Neural progenitor cell (in vitro differentiated cells): ENCODE data around the gene IFIT1B. TPM values are rescaled to one million over a fixed set of nuclear protein-coding genes. Genes with fewer than 3 reads are reported as not detected.
A peak's percentile ranks its signal among the peaks of the same experiment; 100 is the strongest.
"Not testable (repeated sequence)": the region's sequence is repeated elsewhere in the genome, so short reads cannot be mapped to it uniquely, and the experiment has no call there.

Source experiments
- DNase-seq: peaks from one replicate; pipeline ENCODE4 v3.0.0-alpha.2; 2016; ENCODE audit warnings: low spot score
- H2AFZ ChIP-seq: fragments of 200-600 bp; sonication (generic); replicated peaks from 2 replicates; pipeline ENCODE4 v1.6.1; 2016; ENCODE audit warnings: antibody characterized with exemption
- H3F3A ChIP-seq: fragments of 200-600 bp; sonication (generic); 2 replicates; pipeline ENCODE4 v1.6.1; 2016; ENCODE audit warnings: antibody characterized with exemption, low read depth
- H3K27ac ChIP-seq: fragments of 200-600 bp; sonication (generic); 2 replicates; pipeline ENCODE4 v1.5.1; 2016; ENCODE audit warnings: mild to moderate bottlenecking
- H3K27me3 ChIP-seq: fragments of 200-600 bp; sonication (generic); 2 replicates; pipeline ENCODE4 v1.6.1; 2016; ENCODE audit warnings: mild to moderate bottlenecking, moderate library complexity
- H3K36me3 ChIP-seq: fragments of 200-600 bp; sonication (generic); 2 replicates; pipeline ENCODE4 v1.5.1; 2016
- H3K4me1 ChIP-seq: fragments of 200-600 bp; sonication (generic); 2 replicates; pipeline ENCODE4 v1.6.1; 2016; ENCODE audit warnings: mixed run types
- H3K4me2 ChIP-seq: fragments of 200-600 bp; sonication (generic); 2 replicates; pipeline ENCODE4 v1.6.1; 2016
- H3K4me3 ChIP-seq: fragments of 200-600 bp; sonication (generic); 2 replicates; pipeline ENCODE4 v1.5.1; 2016
- H3K79me2 ChIP-seq: fragments of 200-600 bp; sonication (generic); 2 replicates; pipeline ENCODE4 v1.6.1; 2016; ENCODE audit warnings: low read depth
- H3K9ac ChIP-seq: fragments of 200-600 bp; sonication (generic); 2 replicates; pipeline ENCODE4 v1.6.1; 2016
- H3K9me3 ChIP-seq: fragments of 200-600 bp; sonication (generic); 2 replicates; pipeline ENCODE4 v1.5.1; 2016; ENCODE audit warnings: low read depth
- H4K20me1 ChIP-seq: fragments of 200-600 bp; sonication (generic); 2 replicates; pipeline ENCODE4 v1.6.1; 2016; ENCODE audit warnings: low read depth
- H3K27ac Mint-ChIP-seq: 3 replicates; pipeline ENCODE4 v1.8.0; 2021; ENCODE audit warnings: mixed read lengths
- H3K27me3 Mint-ChIP-seq: 2 replicates; pipeline ENCODE4 v1.8.0; 2022; ENCODE audit warnings: low read depth, mild to moderate bottlenecking, inconsistent platforms, moderate library complexity, mixed read lengths; ENCODE audit not compliant: insufficient read depth
- H3K36me3 Mint-ChIP-seq: 3 replicates; pipeline ENCODE4 v1.8.0; 2021; ENCODE audit warnings: mixed read lengths
- H3K4me1 Mint-ChIP-seq: 3 replicates; pipeline ENCODE4 v1.8.0; 2021; ENCODE audit warnings: mixed read lengths
- H3K4me3 Mint-ChIP-seq: 3 replicates; pipeline ENCODE4 v1.8.0; 2021; ENCODE audit warnings: mild to moderate bottlenecking, moderate library complexity, mixed read lengths
- H3K9me3 Mint-ChIP-seq: 3 replicates; pipeline ENCODE4 v1.8.0; 2020; ENCODE audit warnings: mixed read lengths
- CTCF ChIP-seq: fragments of 200-600 bp; sonication (generic); IDR thresholded peaks from 2 replicates; pipeline ENCODE4 v1.5.1; 2017; ENCODE audit warnings: antibody characterized with exemption, mild to moderate bottlenecking
- EZH2 ChIP-seq: fragments of 200-600 bp; sonication (generic); IDR thresholded peaks from 2 replicates; pipeline ENCODE4 v1.6.1; 2017; ENCODE audit warnings: antibody characterized with exemption, mild to moderate bottlenecking, moderate library complexity
- EZH2phosphoT487 ChIP-seq: fragments of 200-600 bp; sonication (generic); IDR thresholded peaks from 2 replicates; pipeline ENCODE4 v1.6.1; 2017; ENCODE audit warnings: antibody characterized with exemption
- total RNA-seq: library from RNA; depleted of rRNA; stranded (reverse); fragments of >200 nt; gene quantifications from 2 replicates; pipeline ENCODE4 v1.2.3, GENCODE V29; 2015; ENCODE audit warnings: low replicate concordance

IFIT1B gene
- total RNA-seq, 1 donor from 2014 or later: not detected

- Mint-ChIP-seq H3K4me3 (no peak overlapping the region), H3K36me3 (peaks cover 2% of the 10 kb centered on the region), H3K9me3 (peaks cover 8% of the 10 kb centered on the region), H3K27me3 (peaks cover 2% of the 10 kb centered on the region), H3K4me1 (peaks cover 62% of the 10 kb centered on the region), H3K27ac (peak overlapping the region; percentile 51)
- TF ChIP-seq CTCF (no peak), EZH2 (no peak), EZH2phosphoT487 (no peak)
- H3K9ac ChIP-seq: no peak overlapping the region
- no peaks in the 10 kb centered on the region for H3K36me3 ChIP-seq
- H3K4me3 ChIP-seq: no peak overlapping the region
- no peaks in the 10 kb centered on the region for H3K9me3 ChIP-seq
- no peaks in the 10 kb centered on the region for H4K20me1 ChIP-seq
- no peak overlapping the region for H2AFZ ChIP-seq
- H3F3A ChIP-seq: peaks cover 30% of the 10 kb centered on the region
- peak overlapping the region; percentile 55 for H3K4me2 ChIP-seq
- peaks cover 41% of the 10 kb centered on the region for H3K4me1 ChIP-seq
- H3K27me3 ChIP-seq: no peaks in the 10 kb centered on the region
- no peak overlapping the region for H3K27ac ChIP-seq
- H3K79me2 ChIP-seq: no peaks in the 10 kb centered on the region
- no peak for DNase-seq
Observed at GRCh38 chr10:89348975-89349374, 28.9 kb upstream of the IFIT1B start.

- H3K36me3 ChIP-seq, H3K27ac ChIP-seq, H3K9me3 ChIP-seq, H3K4me3 ChIP-seq, H4K20me1 ChIP-seq, H3K27me3 Mint-ChIP-seq, H3K4me2 ChIP-seq, H3K9ac ChIP-seq, H2AFZ ChIP-seq, DNase-seq, H3K79me2 ChIP-seq, H3K27me3 ChIP-seq, H3K36me3 Mint-ChIP-seq: not testable (repeated sequence)
- peak overlapping the region; percentile 78 for H3K27ac Mint-ChIP-seq
- Histone ChIP-seq H3F3A (peaks cover 30% of the 10 kb centered on the region), H3K4me1 (peaks cover 39% of the 10 kb centered on the region)
- H3K9me3 Mint-ChIP-seq: peaks cover 14% of the 10 kb centered on the region
- peak overlapping the region; percentile 44 for H3K4me3 Mint-ChIP-seq
- peaks cover 59% of the 10 kb centered on the region for H3K4me1 Mint-ChIP-seq
Observed at GRCh38 chr10:89350631-89351315, 27.1 kb upstream of the IFIT1B start.

- H4K20me1 ChIP-seq: no peaks in the 10 kb centered on the region
- H3K4me2 ChIP-seq: no peak overlapping the region
- H2AFZ ChIP-seq: no peak overlapping the region
- no peak for DNase-seq
- peaks cover 2% of the 10 kb centered on the region for H3K27me3 Mint-ChIP-seq
- no peak for TF ChIP-seq CTCF
- TF ChIP-seq EZH2phosphoT487: no peak
- TF ChIP-seq EZH2: no peak
- no peak overlapping the region for H3K4me3 ChIP-seq
- H3K9ac ChIP-seq: no peak overlapping the region
- H3K4me3 Mint-ChIP-seq: no peak overlapping the region
- H3K36me3 Mint-ChIP-seq: peaks cover 2% of the 10 kb centered on the region
- no peaks in the 10 kb centered on the region for H3K36me3 ChIP-seq
- H3K9me3 ChIP-seq: no peaks in the 10 kb centered on the region
- H3K27ac Mint-ChIP-seq: peak overlapping the region; percentile 24
- peaks cover 14% of the 10 kb centered on the region for H3K9me3 Mint-ChIP-seq
- H3F3A ChIP-seq: peaks cover 25% of the 10 kb centered on the region
- H3K27ac ChIP-seq: no peak overlapping the region
- H3K4me1 Mint-ChIP-seq: peaks cover 54% of the 10 kb centered on the region
- H3K4me1 ChIP-seq: peaks cover 33% of the 10 kb centered on the region
- no peaks in the 10 kb centered on the region for H3K79me2 ChIP-seq
- H3K27me3 ChIP-seq: no peaks in the 10 kb centered on the region
Observed at GRCh38 chr10:89351412-89351779, 26.5 kb upstream of the IFIT1B start.

- Mint-ChIP-seq H3K36me3 (peaks cover 2% of the 10 kb centered on the region), H3K4me3 (no peak overlapping the region), H3K27ac (peak overlapping the region; percentile 24), H3K4me1 (peaks cover 51% of the 10 kb centered on the region), H3K27me3 (peaks cover 2% of the 10 kb centered on the region), H3K9me3 (peaks cover 14% of the 10 kb centered on the region)
- Histone ChIP-seq H3K27me3 (no peaks in the 10 kb centered on the region), H3K4me1 (peaks cover 27% of the 10 kb centered on the region), H3F3A (peaks cover 22% of the 10 kb centered on the region), H4K20me1 (no peaks in the 10 kb centered on the region), H3K36me3 (no peaks in the 10 kb centered on the region), H3K4me2 (no peak overlapping the region), H3K4me3 (no peak overlapping the region), H3K79me2 (no peaks in the 10 kb centered on the region), H3K27ac (no peak overlapping the region), H2AFZ (no peak overlapping the region), H3K9ac (no peak overlapping the region), H3K9me3 (no peaks in the 10 kb centered on the region)
- DNase-seq: no peak
- no peak for TF ChIP-seq CTCF
Observed at GRCh38 chr10:89351780-89352597, 25.9 kb upstream of the IFIT1B start.
